HG02938 (cell line): ENCODE measurements around the gene BLOC1S6.
A peak's percentile ranks its signal among the peaks of the same experiment; 100 is the strongest.

Source experiments
- ATAC-seq: cut with Tn5 transposase; IDR thresholded peaks from one replicate; pipeline ENCODE4 v1.9.1; 2021; ENCODE audit warnings: mild to moderate bottlenecking, moderate library complexity; ENCODE audit not compliant: unreplicated experiment

BLOC1S6 gene

GRCh38 chr15:45587095-45587862 is at the start of gene BLOC1S6:
BLOC1S6 (plus strand) TSS chr15:45587379; CDS start chr15:45587444, 65 bp downstream.
- peak; percentile 73 for ATAC-seq

- ATAC-seq: no peak
These were observed 47.5 kb upstream of the BLOC1S6 start for GRCh38 chr15:45539680-45540079.

- ATAC-seq: no peak
These were observed 46.6 kb upstream of the BLOC1S6 start for GRCh38 chr15:45540531-45540930.

GRCh38 chr15:45543051-45543450 is 44.1 kb upstream of the BLOC1S6 start:
- no peak for ATAC-seq

GRCh38 chr15:45544266-45545023 is 42.7 kb upstream of the BLOC1S6 start:
- no peak for ATAC-seq

- no peak for ATAC-seq
These were observed 40.4 kb upstream of the BLOC1S6 start for GRCh38 chr15:45546789-45547188.

- no peak for ATAC-seq
These were observed 38.2 kb upstream of the BLOC1S6 start for GRCh38 chr15:45548753-45549520.

- no peak for ATAC-seq
These were observed 37.5 kb upstream of the BLOC1S6 start for GRCh38 chr15:45549541-45550220.

- ATAC-seq: no peak
These were observed 36.7 kb upstream of the BLOC1S6 start for GRCh38 chr15:45550436-45550835.

GRCh38 chr15:45551676-45552075 is 35.5 kb upstream of the BLOC1S6 start:
- no peak for ATAC-seq

GRCh38 chr15:45555934-45556608 is 31.1 kb upstream of the BLOC1S6 start:
- ATAC-seq: no peak

GRCh38 chr15:45572617-45573016 is 14.6 kb upstream of the BLOC1S6 start:
- ATAC-seq: no peak

GRCh38 chr15:45573961-45574629 is 13.1 kb upstream of the BLOC1S6 start:
- ATAC-seq: no peak

- ATAC-seq: no peak
These were observed 5.3 kb upstream of the BLOC1S6 start for GRCh38 chr15:45581919-45582318.

- ATAC-seq: no peak
These were observed 3.2 kb upstream of the BLOC1S6 start for GRCh38 chr15:45583731-45584639.

- no peak for ATAC-seq
These were observed 1.9 kb upstream of the BLOC1S6 start for GRCh38 chr15:45585069-45585791.

- no peak for ATAC-seq
These were observed 1.1 kb upstream of the BLOC1S6 start for GRCh38 chr15:45586125-45586524.

GRCh38 chr15:45586601-45587094 is 531 bp upstream of the BLOC1S6 start:
- ATAC-seq: peak; percentile 5
